NCI-H2107 treated with DMSO at 0.1 percent for 48 hours (cell line): ENCODE results near the gene GRIP2.

Experiments used
- DNase-seq: peaks from one replicate; lab custom pipeline; 2025; ENCODE audit not compliant: unreplicated experiment; lab: John Stamatoyannopoulos, UW

Gene GRIP2

GRCh38 chr3:14456794-14457193, 83.3 kb downstream of the GRIP2 start:
- no peak for DNase-seq

GRCh38 chr3:14455571-14456317, 84.4 kb downstream of the GRIP2 start:
- DNase-seq, result no peak

DNA sequence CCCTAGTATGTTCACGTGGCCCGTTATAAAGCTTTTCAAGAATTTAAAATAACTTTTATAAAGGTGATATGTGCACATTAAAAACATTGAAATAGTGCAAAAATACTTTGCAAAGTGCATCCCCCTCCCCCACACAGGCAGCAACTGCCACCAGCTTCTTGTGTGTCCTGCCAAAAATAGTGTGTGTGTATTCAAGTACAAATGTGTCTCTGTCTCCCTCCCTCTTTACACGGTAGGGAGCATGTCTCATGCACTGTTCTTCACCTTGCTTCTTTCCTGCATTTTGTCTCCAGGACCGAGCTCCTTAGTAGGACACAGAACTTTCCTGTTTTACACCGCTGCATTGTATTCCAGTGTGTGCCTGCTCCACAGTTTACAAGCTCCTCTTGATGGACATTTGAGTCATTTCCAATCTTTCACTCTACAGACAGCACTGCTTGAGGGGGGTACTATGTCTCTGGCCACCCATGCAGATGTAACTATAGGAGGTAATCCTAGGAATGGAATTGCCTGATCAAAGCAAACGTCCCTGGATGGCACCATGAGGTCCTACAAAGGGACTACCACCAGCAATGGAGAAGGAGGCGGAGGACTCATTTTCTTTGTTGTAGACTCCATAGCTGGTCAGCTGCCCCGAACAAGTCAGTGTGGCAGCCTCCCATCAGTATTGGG, 85.4 kb downstream of the GRIP2 start:
- no peak for DNase-seq

- no peak for DNase-seq
Observed at GRCh38 chr3:14453876-14454638, 86.1 kb downstream of the GRIP2 start.

DNA sequence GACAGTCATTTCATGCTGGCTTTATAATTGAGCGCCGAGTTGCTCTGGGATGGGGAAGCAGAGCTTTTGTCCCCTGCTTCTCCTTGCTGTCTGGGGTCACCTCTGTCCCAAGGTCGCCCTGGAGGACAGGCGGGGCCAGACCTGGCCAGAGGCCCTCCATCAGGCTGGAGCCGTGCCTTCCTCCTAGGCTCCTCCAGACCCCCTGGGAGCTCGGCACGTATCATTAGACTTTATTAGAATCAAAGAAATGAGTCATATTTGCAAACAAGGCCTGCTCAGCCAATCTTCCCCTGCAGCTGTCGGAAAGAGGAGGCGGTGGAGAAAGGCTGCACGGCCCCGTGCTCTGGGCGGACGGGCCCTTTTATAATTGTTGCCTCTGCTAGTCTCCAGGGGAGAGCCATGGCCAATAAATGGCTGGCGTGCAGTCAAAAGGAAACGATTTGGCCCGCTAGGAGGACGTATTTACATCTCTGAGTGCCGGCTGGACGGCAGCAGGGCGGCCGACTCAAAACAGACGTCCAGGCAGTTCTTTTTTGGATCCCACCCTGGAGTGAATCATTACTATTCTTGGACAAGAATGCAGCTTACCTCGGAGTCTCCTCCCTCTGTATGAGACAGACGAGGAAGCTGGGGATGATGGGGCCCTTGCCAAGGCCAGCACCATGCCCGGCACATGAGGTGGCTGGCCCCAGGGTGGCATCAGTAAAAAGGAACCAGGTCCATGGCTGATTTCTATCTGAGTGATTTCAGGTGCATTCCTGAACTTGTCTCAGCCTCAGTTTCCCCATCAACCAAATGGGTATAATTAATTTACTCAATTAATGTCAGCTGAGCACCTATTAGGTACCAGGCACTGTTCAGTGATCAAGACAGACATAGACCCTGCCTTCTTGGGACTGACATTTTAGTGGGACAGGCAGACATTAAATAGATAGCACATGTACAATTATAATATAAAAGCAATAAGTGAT, 87.1 kb downstream of the GRIP2 start:
- DNase-seq, result peak; percentile 25

DNA sequence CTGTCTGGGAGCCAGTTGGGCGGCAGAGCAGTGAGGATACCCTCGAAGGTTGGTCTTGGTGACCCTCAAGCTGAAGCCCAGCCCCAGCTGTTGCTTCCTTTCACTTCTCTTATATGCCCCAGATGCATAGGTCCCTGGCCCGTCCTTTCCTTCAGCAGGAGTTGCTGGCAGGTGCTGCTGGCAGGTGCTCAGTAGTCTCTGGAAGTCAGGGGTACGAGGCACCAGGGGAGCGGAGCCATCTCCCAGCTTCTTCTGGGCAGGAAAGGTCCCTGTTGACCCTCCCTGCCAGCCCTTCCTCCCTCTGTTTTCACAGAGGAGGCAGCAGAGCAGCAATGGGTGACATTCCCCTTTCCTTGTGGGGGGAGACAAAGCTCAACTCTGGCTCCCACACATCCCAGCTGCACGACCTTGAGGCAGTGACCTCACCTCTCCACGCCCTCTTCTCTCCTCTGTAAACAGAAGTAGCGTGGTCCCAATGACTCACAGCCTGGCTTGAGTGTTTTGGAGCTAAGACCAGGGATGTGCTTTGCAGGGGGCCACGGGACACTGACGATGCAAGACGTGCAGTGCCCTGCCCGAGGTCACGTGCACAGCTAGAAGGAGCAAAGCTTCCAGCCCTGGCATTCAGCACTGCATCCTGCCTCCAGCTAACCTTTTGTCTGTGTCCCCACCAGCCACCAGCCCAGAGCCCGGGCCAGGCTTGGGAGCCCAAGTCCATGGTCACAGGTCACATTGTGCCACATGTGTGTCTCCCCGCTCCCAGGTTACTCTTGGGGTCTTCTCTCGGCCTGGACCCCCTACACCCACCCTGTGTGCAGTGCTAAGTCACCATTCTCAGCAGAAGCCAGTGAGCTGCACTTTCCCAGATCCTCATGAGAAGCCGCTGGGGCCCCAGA, 88.0 kb downstream of the GRIP2 start:
- no peak for DNase-seq

DNA sequence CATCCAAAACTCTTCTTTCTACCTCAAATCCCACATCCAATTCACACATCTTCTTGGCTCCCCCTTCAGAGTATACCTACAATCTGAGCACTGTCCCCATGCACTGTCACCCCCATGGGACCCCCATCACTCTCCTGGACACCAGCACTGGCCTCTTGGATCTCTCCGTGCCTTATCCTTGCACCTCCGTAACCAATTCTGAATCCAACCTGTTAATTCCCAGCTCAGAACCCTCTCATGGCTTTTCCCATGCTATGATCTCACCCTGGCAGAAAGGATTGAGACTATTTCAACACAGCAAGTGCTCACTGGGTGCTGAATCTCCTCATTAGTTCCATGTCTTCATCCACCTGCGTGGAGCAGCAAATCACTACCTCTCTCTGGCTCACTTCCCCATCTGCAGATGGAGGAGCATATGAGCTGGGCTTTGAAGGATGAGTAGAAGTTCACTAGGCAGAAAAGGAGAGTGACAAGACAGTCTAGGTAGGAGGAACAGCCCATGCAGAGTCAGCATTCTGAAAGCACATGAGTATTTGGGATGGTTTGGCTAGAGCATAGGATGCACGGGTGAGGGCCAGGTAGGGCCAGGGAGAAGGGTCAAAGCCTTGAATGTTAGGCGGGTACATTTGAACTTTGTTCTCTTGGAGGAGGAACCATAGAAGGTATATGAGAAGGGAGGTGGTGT, 89.1 kb downstream of the GRIP2 start:
- DNase-seq, result no peak

DNA sequence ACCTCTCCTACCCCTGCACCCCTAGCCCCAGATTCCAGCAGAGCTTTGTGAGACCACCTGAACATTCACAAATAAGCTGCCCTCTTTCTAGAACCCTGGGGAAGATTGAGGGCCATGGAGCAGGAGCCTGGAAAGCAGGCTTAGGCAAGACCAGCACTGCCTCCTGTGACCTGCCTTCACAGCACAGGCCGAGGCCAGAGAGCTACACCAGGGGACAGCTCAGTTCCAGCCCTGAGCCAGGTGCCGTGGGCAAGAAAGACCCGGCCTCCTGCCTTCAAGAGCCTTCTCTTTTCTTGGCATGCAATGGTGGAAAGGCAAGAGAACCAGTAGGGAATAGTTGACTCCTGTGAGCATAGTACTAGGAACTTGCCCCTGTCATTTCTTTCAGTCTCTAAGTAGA, 89.6 kb downstream of the GRIP2 start:
- DNase-seq, result no peak

DNA sequence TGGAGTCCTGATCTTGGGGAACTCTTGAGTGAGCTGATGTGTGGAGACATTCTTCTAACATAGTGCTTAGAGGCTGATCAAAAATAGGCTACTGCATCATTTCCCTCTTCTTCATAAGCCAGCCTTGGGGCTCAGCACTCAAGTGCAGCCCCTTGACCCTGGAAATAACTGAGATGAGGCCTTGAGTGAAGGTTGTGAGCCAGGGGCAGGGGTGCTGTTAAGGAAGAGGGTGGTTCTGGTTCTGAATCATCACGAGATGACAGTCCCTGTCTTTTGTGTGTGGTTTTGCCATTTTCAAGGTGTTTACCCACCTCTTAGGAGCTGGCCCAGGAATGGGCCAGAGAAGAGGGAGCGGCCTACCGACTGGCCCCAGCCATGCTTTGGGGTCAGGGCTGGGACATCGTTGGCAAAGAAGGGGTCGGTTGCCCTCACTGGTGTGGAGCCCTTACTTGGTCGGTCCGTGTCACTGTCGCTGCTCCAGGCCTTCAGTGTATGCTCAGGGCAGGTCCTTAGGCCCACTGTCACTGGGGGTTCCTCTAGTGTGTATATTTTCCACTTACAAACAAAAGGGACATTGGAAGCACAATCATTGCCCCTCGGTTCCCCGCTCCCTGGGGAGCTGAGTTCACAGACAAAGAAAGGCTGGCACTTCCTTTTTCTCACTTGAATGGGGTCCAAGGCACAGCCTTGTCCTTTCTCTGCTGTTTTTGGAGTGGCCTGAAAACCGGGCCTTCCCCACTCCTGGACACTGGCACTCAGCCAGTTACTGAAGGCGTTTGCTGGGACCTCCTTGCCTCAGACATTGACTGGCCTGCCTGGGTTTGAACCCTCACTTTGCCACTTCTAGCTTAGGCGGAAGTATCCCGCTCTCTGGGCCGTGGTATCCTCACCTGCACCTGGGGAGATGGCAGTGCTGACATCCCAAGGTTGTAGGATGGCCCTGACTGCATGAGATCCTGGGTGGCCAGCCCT, 91.1 kb downstream of the GRIP2 start:
- DNase-seq, result no peak

- DNase-seq, result no peak
Observed at GRCh38 chr3:14448063-14448462, 92.1 kb downstream of the GRIP2 start.

- no peak for DNase-seq
Observed at GRCh38 chr3:14446988-14447570, 93.1 kb downstream of the GRIP2 start.

DNA sequence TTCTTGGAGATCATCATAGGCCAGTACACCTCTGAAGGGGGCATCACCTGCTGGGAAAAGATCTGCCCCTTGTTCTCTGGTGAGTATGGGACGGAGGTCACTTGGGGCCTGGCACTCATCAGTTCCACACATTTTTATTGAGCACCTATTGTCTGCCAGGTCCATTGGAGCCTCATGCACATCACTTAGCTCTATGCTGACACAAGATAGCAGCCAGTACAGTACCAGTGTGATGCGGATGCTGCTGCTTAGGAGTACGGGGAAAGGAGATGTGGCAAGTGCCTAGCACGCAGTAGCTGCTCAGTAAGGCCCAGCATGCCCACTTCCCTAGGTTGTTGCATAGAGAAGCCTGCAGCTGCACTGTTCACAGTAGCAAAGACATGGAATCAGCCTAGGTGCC, 94.4 kb downstream of the GRIP2 start:
- DNase-seq, result no peak

DNA sequence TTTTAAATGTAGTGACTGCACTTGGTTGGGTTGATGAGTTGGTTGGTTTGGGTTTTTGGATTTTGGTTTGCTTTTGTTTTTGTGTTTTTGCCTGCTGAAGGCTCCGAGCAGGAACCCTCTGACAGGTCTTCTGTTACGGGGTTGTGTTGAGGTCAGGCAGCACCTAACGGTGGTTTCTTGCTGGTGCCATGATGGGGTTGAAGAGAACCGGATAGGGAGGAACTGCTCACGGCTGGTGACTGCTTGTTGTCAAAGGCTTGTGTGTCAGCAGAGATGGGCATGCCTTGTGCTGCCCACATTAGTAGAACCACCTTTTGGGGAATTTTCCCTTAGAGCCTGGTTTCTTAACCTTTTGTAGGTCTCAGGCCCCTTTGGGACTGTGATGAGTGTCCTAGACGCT, 95.8 kb downstream of the GRIP2 start:
- DNase-seq, result no peak

DNA sequence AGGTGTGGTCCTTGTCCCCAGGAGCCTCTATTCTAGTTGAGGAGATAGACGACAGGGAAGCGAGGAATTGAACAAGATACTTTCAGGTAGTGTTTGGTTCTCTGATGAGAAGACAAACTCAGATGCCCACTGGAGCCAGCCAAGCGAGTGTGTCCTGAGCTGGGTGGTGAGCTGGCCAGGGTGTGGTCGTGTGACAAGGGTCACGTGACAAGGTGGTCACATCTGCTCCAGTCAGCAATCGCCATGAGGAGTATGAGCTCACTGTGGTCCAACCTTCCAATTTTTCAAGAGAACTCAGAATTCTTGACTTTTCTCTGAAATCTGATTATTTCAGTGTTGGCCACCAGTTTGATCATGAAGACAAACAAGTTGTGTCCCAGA, 98.2 kb downstream of the GRIP2 start:
- no peak for DNase-seq

DNA sequence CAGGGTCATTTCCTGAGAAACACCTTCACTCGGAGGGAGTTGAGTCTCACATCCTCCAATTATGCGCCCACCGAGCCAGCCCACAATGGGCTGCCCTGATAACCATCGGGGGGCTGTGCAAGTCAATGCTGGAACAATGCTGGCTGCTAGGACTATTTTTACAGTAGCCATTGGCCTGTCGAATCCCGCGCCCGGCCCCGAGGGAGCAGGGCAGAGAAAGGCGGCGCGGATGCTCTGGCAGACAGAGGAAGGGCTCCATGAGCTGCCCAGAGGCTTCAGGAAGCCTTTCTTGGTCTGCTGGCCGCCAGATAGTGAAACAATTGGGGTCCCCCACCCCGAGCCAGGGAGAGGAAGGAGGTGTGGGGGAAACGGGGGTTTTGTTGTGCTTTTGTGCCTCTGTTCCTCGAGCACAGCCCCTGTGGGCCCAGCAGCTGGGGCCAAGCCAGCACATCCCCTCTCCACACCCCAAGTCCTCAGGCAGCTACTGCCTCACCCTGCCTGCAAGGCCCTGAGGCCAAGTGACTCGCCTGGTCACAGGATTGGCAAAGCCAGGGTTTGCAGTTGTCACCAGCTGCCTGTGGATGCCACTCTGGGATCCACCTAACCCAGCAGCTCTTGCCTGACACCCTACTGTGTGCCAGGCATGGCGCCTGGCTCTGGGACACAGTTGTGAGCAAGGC, 98.8 kb downstream of the GRIP2 start:
- no peak for DNase-seq

- DNase-seq, result no peak
Observed at GRCh38 chr3:14440531-14441239, 99.5 kb downstream of the GRIP2 start.

- no peak for DNase-seq
Observed at GRCh38 chr3:14440168-14440518, 100.0 kb downstream of the GRIP2 start.
